HuH-7.5 (cell line): ENCODE results near the gene SELENOP.

Experiments used
- DNase-seq: peaks from one replicate; pipeline ENCODE4 v3.0.0; 2011; ENCODE audit warnings: low spot score

The SELENOP gene

DNA sequence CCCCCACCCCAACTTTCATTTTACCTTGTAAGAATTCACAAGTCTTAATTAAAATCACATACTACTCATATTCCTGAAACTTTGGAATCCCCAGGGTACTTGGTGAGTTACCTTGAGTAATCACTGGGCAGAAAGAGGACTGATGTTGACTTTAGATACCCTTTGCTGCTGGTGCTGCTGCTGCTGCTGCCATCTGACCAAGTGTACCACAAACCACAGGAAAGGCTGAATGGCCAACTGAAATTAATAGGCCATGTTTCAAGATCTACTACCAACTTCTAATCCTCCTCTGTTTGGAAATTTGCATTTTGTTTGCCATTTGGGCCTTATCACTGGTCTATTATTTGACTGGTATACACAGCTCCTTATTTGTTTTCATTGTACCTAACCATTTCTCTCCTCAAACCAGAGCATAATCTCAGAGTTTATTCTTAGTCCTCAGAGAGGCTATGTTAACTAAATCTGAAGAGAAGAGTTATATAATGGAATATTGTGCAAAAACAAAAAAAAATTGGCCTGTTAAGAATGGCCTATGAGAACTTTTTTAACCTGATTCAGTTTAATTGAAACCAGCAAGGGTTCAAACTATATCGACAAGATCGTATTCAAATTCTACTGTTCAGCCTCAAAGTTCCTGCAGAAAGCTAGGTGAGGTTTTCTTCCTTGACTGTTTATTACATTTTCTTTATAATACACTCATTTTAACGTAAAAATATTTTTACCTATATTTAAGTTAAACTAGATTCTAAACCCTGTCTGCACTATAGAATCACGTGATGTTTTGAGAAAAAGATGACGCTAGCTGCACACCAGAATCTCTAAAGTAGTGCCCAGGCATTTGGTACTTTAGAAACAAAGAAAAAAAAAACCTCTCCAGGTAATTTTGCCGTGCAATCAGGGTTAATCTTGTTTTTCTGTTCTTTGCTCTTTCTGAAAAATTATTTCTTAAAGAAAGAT is 13.1 kb downstream of the SELENOP start:
- no peak for DNase-seq

DNA sequence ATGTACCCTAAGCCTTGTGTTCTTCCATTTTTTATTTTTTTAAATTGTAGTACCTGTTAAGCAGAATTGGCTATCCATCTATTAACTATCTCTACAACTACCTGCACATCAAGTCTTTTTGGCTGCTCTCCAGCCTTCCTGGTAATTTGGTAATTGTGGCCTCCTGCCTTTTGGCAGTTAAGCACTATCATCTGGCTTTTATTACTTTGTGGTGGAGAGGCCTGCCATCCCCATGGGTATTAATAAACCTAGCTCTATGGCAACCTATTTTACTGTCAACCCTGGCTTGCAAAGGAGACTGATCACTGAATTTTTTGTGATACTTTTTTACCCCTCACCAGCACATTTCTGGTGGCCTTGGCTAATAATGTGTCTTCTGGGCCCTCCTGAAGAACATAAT is 20.5 kb downstream of the SELENOP start:
- no peak for DNase-seq

DNA sequence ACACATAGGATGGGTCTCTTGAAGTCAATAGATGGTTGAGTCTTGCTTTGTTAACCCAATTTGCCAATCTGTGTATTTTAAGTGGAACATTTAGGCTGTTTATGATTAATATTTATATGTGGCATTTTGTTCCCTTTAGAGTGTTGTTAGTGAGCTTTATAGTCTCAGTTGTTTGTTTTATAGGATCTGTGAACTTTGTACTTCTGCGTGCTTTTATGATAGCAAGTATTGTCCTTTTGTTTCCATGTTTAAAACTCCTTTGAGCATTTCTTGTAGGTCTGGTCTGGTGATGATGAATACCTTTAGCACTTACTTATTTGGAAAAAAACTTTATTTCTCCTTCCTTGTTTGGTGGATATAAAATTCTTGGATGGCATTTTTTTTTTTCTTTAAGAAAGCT is 23.8 kb downstream of the SELENOP start:
- DNase-seq = no peak

DNA sequence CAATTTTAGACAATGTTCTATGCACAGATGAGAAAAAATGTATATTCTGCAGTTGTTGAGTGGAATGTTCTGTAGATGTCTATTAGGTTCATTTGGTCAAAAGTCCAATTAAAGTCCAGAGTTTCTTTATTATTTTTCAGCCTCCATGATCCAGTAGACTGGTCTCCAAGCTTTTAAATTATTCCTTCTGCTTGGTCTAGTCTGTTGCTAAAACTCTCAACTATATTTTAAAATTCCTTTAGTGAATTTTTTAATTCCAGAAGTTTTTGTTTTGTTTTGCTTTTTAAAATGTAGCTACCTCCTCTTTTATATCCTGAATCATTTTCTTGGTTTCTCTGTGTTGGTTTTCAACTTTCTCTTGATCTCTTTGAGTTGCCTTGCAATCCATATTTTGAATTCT is 24.6 kb downstream of the SELENOP start:
- no peak for DNase-seq

DNA sequence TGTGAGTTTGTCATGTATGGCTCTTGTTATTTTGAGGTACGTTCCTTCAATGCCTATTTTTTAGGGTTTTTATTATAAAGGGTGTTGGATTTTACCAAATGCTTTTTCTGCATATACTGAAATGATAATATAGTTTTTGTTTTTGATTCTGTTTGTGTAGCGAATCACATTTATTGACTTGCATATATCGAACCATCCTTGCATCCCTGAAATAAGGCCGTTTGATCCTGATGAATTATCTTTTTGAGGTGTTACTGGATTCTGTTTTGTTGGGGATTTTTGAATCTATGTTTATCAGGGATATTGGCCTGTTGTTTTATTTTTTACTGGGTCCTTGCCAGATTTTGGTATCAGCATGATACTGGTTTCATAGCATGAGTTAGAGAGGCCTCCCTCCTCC is 25.9 kb downstream of the SELENOP start:
- no peak for DNase-seq

DNA sequence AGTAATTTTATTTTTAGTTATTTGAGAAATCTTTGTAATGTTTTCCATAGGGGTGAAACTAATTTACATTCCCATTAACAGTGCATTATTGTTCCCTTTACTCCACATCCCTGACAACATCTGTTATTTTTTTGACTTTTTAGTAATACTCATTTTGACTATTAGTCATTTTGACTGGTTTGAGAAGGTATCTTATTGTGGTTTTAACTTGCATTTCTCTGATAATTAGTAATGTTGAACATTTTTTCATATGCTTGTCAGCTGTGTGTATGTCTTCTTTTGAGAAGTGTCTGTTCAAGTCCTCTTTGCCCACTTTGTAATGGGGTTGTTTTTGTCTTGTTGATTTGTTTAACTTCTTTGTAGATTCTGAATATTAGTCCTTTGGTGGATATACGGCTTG is 27.6 kb downstream of the SELENOP start:
- DNase-seq = no peak

DNA sequence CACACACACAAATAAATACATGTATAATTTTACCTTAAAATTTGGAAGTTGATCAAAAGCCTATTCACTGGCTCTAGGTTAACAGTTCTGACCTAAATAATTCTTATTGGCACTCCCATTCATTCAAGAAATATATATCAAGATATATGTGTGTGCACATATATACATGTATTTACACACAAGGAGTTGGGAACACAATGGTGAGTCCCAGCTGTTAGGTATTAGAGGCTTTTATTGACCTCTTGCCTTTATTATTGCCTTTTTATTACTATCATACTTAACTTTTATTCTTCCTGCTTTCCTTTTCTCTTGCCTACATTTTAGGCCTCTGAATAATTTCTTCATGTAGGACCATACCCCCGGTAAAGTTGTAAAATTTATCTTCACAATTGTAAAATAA is 30.1 kb downstream of the SELENOP start:
- no peak for DNase-seq

DNA sequence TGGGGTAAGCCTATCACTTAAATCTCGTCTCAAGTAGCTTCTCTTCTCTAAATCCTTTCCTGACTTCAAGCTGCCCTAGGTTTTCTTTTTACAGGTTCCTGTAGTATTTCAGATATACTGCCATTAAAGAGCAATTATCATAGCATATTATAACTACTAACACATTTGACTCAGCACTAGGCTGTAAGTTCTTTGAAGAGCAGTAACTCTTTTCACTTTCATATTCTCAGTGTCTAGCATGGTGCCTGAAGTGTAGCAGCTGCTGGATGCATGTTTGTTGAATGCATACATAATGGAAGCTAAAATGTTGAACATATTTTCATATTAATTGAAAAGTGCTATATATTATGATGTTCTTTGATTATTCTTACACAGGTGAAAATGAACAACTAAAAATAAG is 32.6 kb downstream of the SELENOP start:
- DNase-seq = no peak

DNA sequence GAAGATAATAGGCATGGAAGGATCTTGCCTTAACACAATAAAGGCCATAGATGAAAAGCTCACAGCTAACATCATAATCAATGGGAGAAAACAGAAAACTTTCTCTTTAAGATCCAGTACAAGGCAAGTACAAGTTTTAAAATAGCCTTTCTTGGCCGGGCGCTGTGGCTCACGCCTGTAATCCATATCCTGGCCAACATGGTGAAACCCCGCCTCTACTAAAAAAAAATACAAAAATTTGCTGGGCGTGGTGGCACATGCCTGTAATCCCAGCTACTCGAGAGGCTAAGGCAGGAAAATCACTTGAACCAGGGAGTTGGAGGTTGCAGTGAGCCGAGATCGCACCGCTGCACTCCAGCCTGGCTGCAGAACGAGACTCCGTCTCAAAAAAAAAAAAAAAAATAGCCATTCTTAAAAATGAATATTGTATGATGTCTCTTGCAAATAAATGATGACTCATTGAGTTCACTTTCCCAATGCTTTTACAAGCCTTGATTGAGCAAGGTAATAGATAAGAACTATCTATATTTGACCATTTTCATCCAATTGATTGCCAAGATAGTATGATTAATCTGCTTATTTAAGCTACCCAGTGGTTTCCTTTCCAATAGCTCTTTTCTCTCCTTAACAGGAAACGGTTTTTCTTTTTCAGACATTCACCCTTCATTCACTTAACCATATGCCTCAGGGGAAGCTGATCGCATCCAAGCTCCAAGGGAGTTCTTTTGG is 39.3 kb downstream of the SELENOP start:
- no peak for DNase-seq

DNA sequence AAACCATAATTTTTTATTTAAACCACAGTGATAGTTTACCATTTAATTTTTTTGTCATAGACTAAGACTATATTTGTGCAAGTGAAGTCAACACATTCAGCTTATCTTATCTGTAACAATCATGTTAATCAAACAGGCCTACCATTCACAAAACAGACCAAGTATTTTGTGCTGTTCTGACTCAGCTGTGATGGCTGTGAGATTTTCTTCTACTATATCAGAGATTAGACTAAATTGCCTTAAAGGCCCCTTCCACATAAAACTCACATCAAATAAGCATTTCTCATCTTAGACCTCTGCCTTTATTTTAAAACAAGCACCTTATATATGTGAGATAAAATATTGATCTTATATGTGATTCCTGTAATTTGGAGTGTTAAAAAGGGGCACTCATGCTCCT is 41.7 kb downstream of the SELENOP start:
- DNase-seq = no peak

DNA sequence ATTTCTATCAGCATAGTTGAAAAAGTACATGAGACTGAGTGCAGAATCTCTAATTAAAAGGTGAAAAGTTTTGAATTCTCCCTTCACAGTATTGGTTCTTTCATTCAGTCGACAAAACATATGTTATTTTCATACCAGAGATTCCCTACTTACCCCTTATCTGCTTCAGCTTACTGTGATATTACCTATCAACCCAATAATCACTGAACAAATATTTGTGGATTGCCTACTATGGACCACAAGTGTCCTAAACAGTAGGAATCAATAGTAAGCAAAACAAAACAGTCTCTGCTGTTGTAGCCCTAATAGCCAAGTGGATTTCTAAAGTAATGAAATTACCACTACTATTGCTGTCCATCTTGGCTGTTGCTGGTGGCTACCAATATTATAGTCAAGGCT is 43.6 kb downstream of the SELENOP start:
- DNase-seq = no peak

DNA sequence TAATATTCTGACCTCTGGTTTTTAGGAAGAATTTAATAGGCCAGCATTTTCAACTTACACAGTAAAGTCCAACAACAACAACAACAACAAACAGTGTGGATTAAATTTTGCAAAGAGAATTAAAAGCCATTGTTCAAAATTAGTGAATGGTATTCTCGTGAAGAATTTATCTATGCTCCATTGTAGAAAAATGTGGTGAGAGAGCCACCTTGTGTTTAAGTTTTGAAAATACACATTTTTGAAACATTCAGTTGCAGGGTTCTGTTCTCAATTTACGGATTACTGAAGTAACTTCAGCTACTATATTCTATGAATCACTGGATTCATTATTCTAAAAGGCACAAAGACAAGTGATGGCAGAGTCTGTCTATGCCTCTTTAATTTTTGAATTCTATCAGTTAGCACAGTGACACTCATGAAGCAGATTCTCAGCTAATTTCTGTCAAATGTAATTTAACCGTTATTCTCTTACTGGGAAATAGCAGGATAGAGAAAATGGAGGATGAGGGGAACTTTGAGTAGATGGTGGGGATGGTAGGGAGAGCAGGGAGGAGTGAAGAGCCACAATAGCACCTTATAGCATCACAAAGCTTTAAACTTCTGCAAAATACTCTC is 44.1 kb downstream of the SELENOP start:
- no peak for DNase-seq

DNA sequence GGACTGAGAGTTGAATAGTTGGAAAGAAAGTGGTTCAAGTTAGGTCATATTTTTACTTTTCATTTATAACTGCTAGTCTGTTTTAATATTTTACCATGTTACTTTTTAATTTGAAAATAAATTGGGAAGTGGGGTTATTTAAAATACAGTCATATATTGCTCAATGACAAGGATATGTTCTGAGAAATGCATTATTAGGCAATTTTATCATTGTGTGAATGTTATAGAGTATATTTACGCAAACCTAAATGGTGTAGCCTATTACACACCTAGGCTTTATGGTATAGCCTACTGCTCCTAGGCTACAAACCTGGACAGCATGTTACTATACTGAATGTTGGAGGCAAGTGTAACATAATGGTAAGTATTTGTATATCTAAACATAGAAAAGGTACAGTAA is 49.9 kb downstream of the SELENOP start:
- no peak for DNase-seq

DNA sequence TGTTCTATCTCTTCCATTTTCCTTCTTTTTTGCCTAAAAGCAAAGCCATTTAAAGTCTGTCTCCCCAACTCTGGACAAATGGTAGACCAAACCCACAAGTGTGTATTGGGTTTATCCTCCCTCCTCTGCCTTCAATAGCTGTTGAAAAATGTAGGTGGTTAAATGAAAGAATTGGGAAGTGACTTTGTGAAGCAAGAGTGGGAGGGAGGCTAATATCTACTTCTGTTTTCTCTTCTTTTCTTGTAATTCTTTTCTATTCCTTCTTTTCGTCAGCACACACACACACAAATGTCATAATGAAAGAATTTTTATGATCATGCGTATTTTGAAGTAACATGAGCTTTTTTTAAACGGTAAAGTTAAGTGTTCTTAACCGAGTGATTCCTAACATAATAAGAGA is 51.3 kb downstream of the SELENOP start:
- DNase-seq = no peak

DNA sequence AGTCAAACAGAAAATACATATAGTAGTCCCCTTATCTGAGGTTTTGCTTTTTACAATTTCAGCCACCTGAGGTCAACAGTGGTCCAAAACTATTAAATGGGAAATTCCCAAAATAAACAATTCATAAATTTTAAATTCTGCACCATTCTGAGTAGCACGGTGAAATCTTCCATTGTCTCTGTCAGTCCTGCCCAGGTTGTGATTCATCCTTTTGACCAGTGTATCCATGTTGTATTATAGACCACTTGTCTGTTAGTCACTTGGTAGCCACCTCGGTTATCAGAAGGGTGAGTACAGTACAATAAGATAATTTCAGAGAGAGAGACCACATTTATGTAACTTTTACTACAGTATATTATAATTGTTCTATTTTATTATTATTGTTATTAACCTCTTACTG is 52.2 kb downstream of the SELENOP start:
- DNase-seq = no peak

DNA sequence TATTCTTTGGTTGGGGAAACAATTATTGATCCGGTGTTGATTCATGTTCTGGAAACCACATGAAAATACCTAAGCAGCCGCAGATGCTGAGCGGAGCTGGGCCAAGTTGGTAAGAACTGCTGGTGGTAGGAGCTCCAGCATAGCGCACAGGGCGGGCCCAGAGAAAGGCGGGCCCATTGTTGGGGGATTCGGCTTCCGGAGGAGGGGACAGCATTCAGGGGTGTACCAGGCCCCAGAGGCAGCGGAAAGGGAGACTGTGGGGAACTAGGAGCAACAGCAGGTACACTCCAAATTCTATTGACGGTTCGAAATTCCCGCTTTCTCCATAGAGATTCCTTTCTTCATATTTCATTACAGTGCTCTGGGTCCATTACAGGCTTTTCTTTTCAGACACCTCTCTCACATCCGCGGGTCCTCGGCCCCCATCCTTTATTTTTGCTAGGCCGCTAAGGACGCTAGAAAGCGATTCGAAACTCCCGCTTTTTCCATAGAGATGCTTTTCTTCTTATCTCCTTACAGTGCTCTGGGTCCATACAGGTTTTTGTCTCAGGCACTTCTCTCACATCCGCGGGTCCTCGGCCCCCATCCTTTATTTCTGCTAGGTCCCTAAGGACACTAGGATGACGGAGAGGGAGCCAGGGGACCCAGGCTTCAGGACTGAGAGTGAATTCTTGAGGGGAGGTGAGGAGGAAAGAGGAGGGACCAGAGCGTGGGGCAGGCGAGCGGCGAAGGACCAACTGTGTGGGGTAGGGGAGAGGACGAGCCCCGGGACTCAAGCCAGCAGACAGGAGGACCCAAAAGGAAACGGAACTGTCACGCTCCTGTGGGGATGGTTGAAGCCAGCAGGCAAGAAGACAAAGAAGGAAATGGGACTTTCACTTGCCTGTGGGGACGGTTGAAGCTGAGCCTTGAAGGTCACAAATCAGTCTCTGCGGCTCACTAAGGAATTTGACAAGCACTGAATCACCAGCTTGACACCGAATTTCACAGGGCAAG is 54.8 kb downstream of the SELENOP start, which contains the start of gene CCDC152:
Gene CCDC152 (plus strand): TSS at position 213 of the 996 bp plus-strand sequence. CDS start 2,304 bp downstream, outside the sequence.
- DNase-seq = no peak

DNA sequence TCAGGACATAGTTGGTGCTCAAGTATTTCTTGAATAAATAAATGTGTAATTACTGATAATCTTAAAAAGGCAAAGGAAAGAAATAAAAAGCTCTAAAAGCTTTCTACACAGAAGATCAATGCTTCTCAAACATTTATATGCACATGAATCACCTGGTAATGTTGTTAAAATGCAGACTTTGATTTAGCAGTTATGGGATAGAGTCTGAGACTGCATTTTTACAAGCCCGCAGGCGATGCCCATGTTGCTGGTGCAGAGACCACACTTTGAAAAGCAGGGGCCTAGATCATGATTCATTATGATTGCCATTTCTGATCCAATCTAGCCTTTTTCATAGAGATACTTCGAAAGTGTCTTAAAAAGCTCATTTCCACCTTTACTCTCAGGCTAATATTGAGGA is 58.6 kb downstream of the SELENOP start:
- no peak for DNase-seq

DNA sequence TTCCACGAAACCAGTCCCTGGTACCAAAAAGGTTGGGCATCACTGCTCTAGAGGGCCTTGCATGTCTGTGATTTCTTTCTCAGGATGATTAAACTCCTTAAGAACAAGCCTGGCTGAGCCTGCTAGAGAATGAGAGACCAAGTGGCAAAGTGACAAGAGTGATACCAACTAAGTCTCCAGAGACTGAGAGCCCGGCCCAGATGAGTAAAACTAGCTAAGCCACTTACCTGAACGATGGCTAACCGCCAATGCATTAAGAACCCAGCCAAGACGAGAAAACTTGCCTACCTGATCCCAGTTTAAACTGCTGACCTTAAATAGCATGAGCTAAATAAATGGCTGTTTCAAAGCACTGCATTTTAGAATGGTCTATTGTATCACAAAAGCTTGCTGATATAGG is 60.6 kb downstream of the SELENOP start:
- no peak for DNase-seq

DNA sequence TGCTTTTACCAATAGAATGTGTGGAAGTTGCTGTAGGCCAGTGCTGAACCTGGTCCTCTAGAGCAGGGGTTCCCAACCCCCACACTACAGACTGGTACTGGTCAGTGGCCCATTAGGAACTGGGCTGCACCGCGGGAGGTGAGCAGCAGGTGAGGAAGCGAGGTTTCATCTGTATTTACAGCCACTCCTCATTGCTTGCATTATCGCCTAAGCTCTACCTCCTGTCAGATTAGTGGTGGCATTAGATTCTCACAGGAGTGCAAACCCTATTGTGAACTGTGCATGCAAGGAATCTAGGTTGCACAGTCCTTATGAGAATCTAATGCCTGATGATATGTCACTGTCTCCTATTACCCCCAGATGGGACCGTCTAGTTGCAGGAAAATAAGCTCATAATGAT is 61.2 kb downstream of the SELENOP start:
- no peak for DNase-seq
